ENCODE measurements around the gene RAB20.

- no peak for TF ChIP-seq CTCF (conservative IDR thresholded peaks at IDR 0.05; ENCODE audit: low read depth, low read length)
- no peak for TF ChIP-seq EZH2 (IDR thresholded peaks at IDR 0.05; ENCODE audit: borderline replicate concordance, low read depth, low read length, poor library complexity, severe bottlenecking)
These were observed 15.1 kb downstream of the RAB20 start for GRCh38 chr13:110546378-110546777.
